ENCODE measurements around the gene ABHD17B. TPM values are rescaled to one million over a fixed set of nuclear protein-coding genes. Genes with fewer than 3 reads are reported as not detected.

Gene ABHD17B
- total and polyA plus RNA-seq, 10 of the 15 experiments (the other 5 are each of a cell fraction or from before 2014, with no cell fraction given) = 3.5 to 21.4 (median 16.6) TPM

DNA sequence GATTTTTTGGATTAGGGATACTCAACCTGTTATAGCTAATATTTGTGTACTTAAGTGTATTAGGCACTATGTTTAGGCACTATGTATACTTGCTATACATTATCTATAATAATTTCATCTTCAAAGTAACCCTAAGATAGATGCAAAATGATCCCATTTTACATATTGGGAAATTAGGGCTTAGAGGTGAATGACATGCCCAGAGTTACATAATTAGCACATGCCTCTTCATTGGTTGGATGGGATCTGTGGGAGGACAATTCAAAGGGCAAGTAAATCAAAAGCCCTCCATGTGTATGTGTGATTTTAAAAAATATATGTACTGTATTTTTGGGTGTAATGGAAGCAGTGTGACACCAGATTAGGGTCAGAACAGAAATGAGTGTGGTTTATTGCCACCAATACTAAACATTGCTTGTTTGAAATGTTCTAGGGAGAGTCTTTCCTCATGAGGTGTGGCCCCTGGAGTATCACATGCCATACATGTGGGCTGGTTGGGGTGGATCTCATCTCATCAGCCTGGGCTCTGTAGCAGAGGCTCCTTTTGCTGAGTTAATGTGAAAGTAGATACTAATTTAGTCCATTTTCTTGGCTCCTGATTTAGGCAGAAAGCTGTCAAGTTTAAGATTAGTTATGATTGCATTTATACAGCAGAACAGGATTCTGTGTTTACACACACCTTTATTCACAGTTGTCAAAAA is 6.0 kb upstream of the ABHD17B start:
- RAD21 ChIA-PET (ENCODE audit: unreplicated experiment) = interaction anchor here (1.2 to 1.5 kb wide), 2 partner anchors 10 to 25 kb away, joined by 3 to 4 read pairs; no protein-coding TSS in a partner anchor
- Histone ChIP-seq H3K9me3 (replicated peaks; ENCODE audit: control insufficient read depth, insufficient read depth, low read length) (peaks cover 4% of the 10 kb centered on the region; the same call in 2 of the 3 replicates), H3K9ac (ENCODE audit: control insufficient read depth, insufficient read depth, low read length) (no peak overlapping the region), H3K27ac (ENCODE audit: control insufficient read depth, insufficient read depth) (no peak overlapping the region), H3K4me1 (ENCODE audit: control insufficient read depth, insufficient read depth, low read length) (peaks cover 10% of the 10 kb centered on the region), H2AFZ (ENCODE audit: control insufficient read depth, low read depth, low read length) (no peak overlapping the region), H3K79me2 (ENCODE audit: control insufficient read depth, insufficient read depth, low read length) (peaks cover 63% of the 10 kb centered on the region), H3K36me3 (ENCODE audit: control insufficient read depth in 2 of 2, insufficient read depth in 2 of 2, low read length in 1 of 2) (peaks cover 0 to 3% of the 10 kb centered on the region in 2 experiments; a peak in 2 of 4 replicates), H4K20me1 (ENCODE audit: control insufficient read depth, insufficient read depth) (no peaks in the 10 kb centered on the region), H3K4me3 (no peak overlapping the region; the same call in 1 of the 2 replicates), H3K27me3 (replicated peaks in 1 of 2; ENCODE audit: control insufficient read depth in 2 of 2, insufficient read depth in 2 of 2, low read length in 1 of 2) (no peaks in the 10 kb centered on the region), H3K4me2 (ENCODE audit: control insufficient read depth, insufficient read depth) (peak overlapping the region; percentile 40; the same call in 1 of the 2 replicates)
- SMC1A ChIA-PET (ENCODE audit: uncharacterized antibody, unreplicated experiment) = interaction anchor here (0.5 to 8.2 kb wide), 3 partner anchors 11 to 631 kb away, joined by 3 to 77 read pairs (median 13); no protein-coding TSS in a partner anchor
- peak; percentile 85 for FAIRE-seq
- ATAC-seq = peak; percentile 85
- in situ Hi-C loops (cut with MboI) = loop anchor here (25.0 kb wide), 2 partner anchors 1505 to 1655 kb away; partner anchors contain the start of genes KLF9 and SMC5
- no TSS peak for BruUV-seq (replicated peaks)
- POLR2A ChIA-PET = interaction anchor here (0.6 kb wide), 1 partner anchor 11 kb away, joined by 4 read pairs; no protein-coding TSS in a partner anchor
- DNase-seq (ENCODE audit: low read depth, low spot score) = no peak
- CTCF ChIA-PET = interaction anchor here (0.9 to 1.7 kb wide), 6 partner anchors 10 to 1191 kb away, joined by 3 to 4 read pairs (median 4); no protein-coding TSS in a partner anchor
- intact Hi-C loops (cut with micrococcal nuclease; ENCODE audit: unreplicated experiment) = no loop called here
- peak; percentile 24 for TF ChIP-seq MEF2B (IDR thresholded peaks at IDR 0.05; ENCODE audit: partially characterized antibody, poor library complexity, severe bottlenecking)
- no peak for TF ChIP-seq MTA2 (IDR thresholded peaks at IDR 0.05; ENCODE audit: low read depth)
- no peak for TF ChIP-seq ZBED1 (IDR thresholded peaks at IDR 0.05; ENCODE audit: borderline replicate concordance)
- TF ChIP-seq JUNB (IDR thresholded peaks at IDR 0.05) = peak; percentile 80
- no peak for TF ChIP-seq YBX1 (IDR thresholded peaks at IDR 0.05)
- TF ChIP-seq, protein P1, sequence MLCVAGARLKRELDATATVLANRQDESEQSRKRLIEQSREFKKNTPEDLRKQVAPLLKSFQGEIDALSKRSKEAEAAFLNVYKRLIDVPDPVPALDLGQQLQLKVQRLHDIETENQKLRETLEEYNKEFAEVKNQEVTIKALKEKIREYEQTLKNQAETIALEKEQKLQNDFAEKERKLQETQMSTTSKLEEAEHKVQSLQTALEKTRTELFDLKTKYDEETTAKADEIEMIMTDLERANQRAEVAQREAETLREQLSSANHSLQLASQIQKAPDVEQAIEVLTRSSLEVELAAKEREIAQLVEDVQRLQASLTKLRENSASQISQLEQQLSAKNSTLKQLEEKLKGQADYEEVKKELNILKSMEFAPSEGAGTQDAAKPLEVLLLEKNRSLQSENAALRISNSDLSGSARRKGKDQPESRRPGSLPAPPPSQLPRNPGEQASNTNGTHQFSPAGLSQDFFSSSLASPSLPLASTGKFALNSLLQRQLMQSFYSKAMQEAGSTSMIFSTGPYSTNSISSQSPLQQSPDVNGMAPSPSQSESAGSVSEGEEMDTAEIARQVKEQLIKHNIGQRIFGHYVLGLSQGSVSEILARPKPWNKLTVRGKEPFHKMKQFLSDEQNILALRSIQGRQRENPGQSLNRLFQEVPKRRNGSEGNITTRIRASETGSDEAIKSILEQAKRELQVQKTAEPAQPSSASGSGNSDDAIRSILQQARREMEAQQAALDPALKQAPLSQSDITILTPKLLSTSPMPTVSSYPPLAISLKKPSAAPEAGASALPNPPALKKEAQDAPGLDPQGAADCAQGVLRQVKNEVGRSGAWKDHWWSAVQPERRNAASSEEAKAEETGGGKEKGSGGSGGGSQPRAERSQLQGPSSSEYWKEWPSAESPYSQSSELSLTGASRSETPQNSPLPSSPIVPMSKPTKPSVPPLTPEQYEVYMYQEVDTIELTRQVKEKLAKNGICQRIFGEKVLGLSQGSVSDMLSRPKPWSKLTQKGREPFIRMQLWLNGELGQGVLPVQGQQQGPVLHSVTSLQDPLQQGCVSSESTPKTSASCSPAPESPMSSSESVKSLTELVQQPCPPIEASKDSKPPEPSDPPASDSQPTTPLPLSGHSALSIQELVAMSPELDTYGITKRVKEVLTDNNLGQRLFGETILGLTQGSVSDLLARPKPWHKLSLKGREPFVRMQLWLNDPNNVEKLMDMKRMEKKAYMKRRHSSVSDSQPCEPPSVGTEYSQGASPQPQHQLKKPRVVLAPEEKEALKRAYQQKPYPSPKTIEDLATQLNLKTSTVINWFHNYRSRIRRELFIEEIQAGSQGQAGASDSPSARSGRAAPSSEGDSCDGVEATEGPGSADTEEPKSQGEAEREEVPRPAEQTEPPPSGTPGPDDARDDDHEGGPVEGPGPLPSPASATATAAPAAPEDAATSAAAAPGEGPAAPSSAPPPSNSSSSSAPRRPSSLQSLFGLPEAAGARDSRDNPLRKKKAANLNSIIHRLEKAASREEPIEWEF (IDR thresholded peaks at IDR 0.05; ENCODE audit: insufficient replicate concordance, low read depth, low read length) = no peak
- no peak for TF ChIP-seq GATAD2B (conservative IDR thresholded peaks at IDR 0.05; ENCODE audit: low read depth)
- TF ChIP-seq CBX3 (IDR thresholded peaks at IDR 0.05; ENCODE audit: borderline replicate concordance, low read depth) = no peak
- TF ChIP-seq, protein P2, sequence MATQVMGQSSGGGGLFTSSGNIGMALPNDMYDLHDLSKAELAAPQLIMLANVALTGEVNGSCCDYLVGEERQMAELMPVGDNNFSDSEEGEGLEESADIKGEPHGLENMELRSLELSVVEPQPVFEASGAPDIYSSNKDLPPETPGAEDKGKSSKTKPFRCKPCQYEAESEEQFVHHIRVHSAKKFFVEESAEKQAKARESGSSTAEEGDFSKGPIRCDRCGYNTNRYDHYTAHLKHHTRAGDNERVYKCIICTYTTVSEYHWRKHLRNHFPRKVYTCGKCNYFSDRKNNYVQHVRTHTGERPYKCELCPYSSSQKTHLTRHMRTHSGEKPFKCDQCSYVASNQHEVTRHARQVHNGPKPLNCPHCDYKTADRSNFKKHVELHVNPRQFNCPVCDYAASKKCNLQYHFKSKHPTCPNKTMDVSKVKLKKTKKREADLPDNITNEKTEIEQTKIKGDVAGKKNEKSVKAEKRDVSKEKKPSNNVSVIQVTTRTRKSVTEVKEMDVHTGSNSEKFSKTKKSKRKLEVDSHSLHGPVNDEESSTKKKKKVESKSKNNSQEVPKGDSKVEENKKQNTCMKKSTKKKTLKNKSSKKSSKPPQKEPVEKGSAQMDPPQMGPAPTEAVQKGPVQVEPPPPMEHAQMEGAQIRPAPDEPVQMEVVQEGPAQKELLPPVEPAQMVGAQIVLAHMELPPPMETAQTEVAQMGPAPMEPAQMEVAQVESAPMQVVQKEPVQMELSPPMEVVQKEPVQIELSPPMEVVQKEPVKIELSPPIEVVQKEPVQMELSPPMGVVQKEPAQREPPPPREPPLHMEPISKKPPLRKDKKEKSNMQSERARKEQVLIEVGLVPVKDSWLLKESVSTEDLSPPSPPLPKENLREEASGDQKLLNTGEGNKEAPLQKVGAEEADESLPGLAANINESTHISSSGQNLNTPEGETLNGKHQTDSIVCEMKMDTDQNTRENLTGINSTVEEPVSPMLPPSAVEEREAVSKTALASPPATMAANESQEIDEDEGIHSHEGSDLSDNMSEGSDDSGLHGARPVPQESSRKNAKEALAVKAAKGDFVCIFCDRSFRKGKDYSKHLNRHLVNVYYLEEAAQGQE (IDR thresholded peaks at IDR 0.05; ENCODE audit: low read depth, low read length) = no peak
- no peak for TF ChIP-seq NFYA (IDR thresholded peaks at IDR 0.05; ENCODE audit: borderline replicate concordance, low read depth, low read length)
- no peak for TF ChIP-seq SIN3A (IDR thresholded peaks at IDR 0.05; ENCODE audit: low read depth, low read length)
- TF ChIP-seq, protein P3, sequence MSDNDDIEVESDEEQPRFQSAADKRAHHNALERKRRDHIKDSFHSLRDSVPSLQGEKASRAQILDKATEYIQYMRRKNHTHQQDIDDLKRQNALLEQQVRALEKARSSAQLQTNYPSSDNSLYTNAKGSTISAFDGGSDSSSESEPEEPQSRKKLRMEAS (IDR thresholded peaks at IDR 0.05; ENCODE audit: low read depth, low read length) = no peak
